ENCODE results near the gene BTN3A1. TPM values are rescaled to one million over a fixed set of nuclear protein-coding genes. Genes with fewer than 3 reads are reported as not detected.
A peak's percentile ranks its signal among the peaks of the same experiment; 100 is the strongest.
"Not testable (repeated sequence)": the region's sequence is repeated elsewhere in the genome, so short reads cannot be mapped to it uniquely, and the experiment has no call there.

The BTN3A1 gene
- 16.7 and 26.2 TPM in 2 replicates for total RNA-seq (2014; rRNA removed; shearing (Covaris generic))

- DNase-seq (ENCODE audit: low read depth in 1 of 2, low spot score in 2 of 2): peak; percentile 79 to 93
- no peaks in the 10 kb centered on the region for H3K27me3 ChIP-seq (replicated peaks)
- H3K4me3 ChIP-seq: peak within 1 kb of the TSS; percentile 49
- H3K4me1 ChIP-seq (replicated peaks): peaks cover 10% of the 10 kb centered on the region; the same call in 1 of the 2 replicates
- no peaks in the 10 kb centered on the region for H3K36me3 ChIP-seq
- H3K9me3 ChIP-seq (replicated peaks): no peaks in the 10 kb centered on the region
- H3K27ac ChIP-seq: peak within 1 kb of the TSS; percentile 86
Measured at GRCh38 chr6:26401987-26402658, at the start of gene BTN3A1. Gene BTN3A1 (plus strand): TSS chr6:26402275. CDS start chr6:26405564, 3,289 bp downstream.

- no peak for DNase-seq (ENCODE audit: low read depth in 1 of 2, low spot score in 2 of 2)
- Histone ChIP-seq H3K27ac (peak overlapping the region; percentile 97), H3K9me3 (replicated peaks) (no peaks in the 10 kb centered on the region; the same call in 1 of the 2 replicates), H3K4me1 (replicated peaks) (peaks cover 29% of the 10 kb centered on the region), H3K27me3 (replicated peaks) (no peaks in the 10 kb centered on the region), H3K36me3 (no peaks in the 10 kb centered on the region), H3K4me3 (no peak overlapping the region)
Measured at GRCh38 chr6:26352315-26352714, 49.8 kb upstream of the BTN3A1 start.

- Histone ChIP-seq H3K27me3 (replicated peaks) (no peaks in the 10 kb centered on the region), H3K36me3 (no peaks in the 10 kb centered on the region), H3K4me1 (replicated peaks) (peaks cover 29% of the 10 kb centered on the region), H3K9me3 (replicated peaks) (no peaks in the 10 kb centered on the region; the same call in 1 of the 2 replicates), H3K4me3 (no peak overlapping the region), H3K27ac (no peak overlapping the region)
- DNase-seq (ENCODE audit: low read depth in 1 of 2, low spot score in 2 of 2): no peak
Measured at GRCh38 chr6:26354162-26354561, 47.9 kb upstream of the BTN3A1 start.

GRCh38 chr6:26355366-26355765, 46.7 kb upstream of the BTN3A1 start:
- no peaks in the 10 kb centered on the region; the same call in 1 of the 2 replicates for H3K9me3 ChIP-seq (replicated peaks)
- H3K4me1 ChIP-seq (replicated peaks): peaks cover 23% of the 10 kb centered on the region
- no peaks in the 10 kb centered on the region for H3K27me3 ChIP-seq (replicated peaks)
- no peak for DNase-seq (ENCODE audit: low read depth in 1 of 2, low spot score in 2 of 2)
- no peak overlapping the region for H3K4me3 ChIP-seq
- H3K27ac ChIP-seq: no peak overlapping the region
- H3K36me3 ChIP-seq: no peaks in the 10 kb centered on the region

GRCh38 chr6:26357543-26357942, 44.5 kb upstream of the BTN3A1 start:
- not testable (repeated sequence) for H3K27ac ChIP-seq; H3K9me3 ChIP-seq (replicated peaks); DNase-seq (ENCODE audit: low read depth in 1 of 2, low spot score in 2 of 2); H3K4me1 ChIP-seq (replicated peaks); H3K4me3 ChIP-seq; H3K27me3 ChIP-seq (replicated peaks); H3K36me3 ChIP-seq

GRCh38 chr6:26358511-26358981, 43.5 kb upstream of the BTN3A1 start:
- Histone ChIP-seq H3K27me3 (replicated peaks) (no peaks in the 10 kb centered on the region), H3K4me3 (no peak overlapping the region), H3K27ac (no peak overlapping the region), H3K36me3 (no peaks in the 10 kb centered on the region), H3K4me1 (replicated peaks) (no peaks in the 10 kb centered on the region), H3K9me3 (replicated peaks) (no peaks in the 10 kb centered on the region)
- DNase-seq (ENCODE audit: low read depth in 1 of 2, low spot score in 2 of 2): no peak

- no peak overlapping the region for H3K4me3 ChIP-seq
- H3K9me3 ChIP-seq (replicated peaks): no peaks in the 10 kb centered on the region
- no peaks in the 10 kb centered on the region for H3K36me3 ChIP-seq
- H3K27ac ChIP-seq: no peak overlapping the region
- DNase-seq (ENCODE audit: low read depth in 1 of 2, low spot score in 2 of 2): no peak
- peaks cover 9% of the 10 kb centered on the region for H3K4me1 ChIP-seq (replicated peaks)
- H3K27me3 ChIP-seq (replicated peaks): no peaks in the 10 kb centered on the region
Measured at GRCh38 chr6:26359765-26360164, 42.3 kb upstream of the BTN3A1 start.

GRCh38 chr6:26360451-26361416, 41.3 kb upstream of the BTN3A1 start:
- H3K27ac ChIP-seq: no peak overlapping the region
- H3K36me3 ChIP-seq: no peaks in the 10 kb centered on the region
- no peaks in the 10 kb centered on the region for H3K27me3 ChIP-seq (replicated peaks)
- no peak overlapping the region for H3K4me3 ChIP-seq
- no peaks in the 10 kb centered on the region for H3K9me3 ChIP-seq (replicated peaks)
- DNase-seq (ENCODE audit: low read depth in 1 of 2, low spot score in 2 of 2): no peak
- peaks cover 9% of the 10 kb centered on the region for H3K4me1 ChIP-seq (replicated peaks)

GRCh38 chr6:26361544-26361943, 40.5 kb upstream of the BTN3A1 start:
- H3K4me3 ChIP-seq: no peak overlapping the region
- DNase-seq (ENCODE audit: low read depth in 1 of 2, low spot score in 2 of 2): no peak
- no peaks in the 10 kb centered on the region for H3K27me3 ChIP-seq (replicated peaks)
- H3K9me3 ChIP-seq (replicated peaks): no peaks in the 10 kb centered on the region
- H3K4me1 ChIP-seq (replicated peaks): peaks cover 15% of the 10 kb centered on the region
- H3K27ac ChIP-seq: no peak overlapping the region
- no peaks in the 10 kb centered on the region for H3K36me3 ChIP-seq

- Histone ChIP-seq H3K27me3 (replicated peaks) (no peaks in the 10 kb centered on the region), H3K27ac (no peak overlapping the region), H3K9me3 (replicated peaks) (no peaks in the 10 kb centered on the region), H3K4me1 (replicated peaks) (peaks cover 20% of the 10 kb centered on the region), H3K36me3 (peaks cover 3% of the 10 kb centered on the region; the same call in 1 of the 2 replicates), H3K4me3 (no peak overlapping the region)
- no peak for DNase-seq (ENCODE audit: low read depth in 1 of 2, low spot score in 2 of 2)
Measured at GRCh38 chr6:26362093-26362835, 39.8 kb upstream of the BTN3A1 start.

GRCh38 chr6:26362836-26363220, 39.2 kb upstream of the BTN3A1 start:
- H3K9me3 ChIP-seq (replicated peaks): no peaks in the 10 kb centered on the region
- no peak for DNase-seq (ENCODE audit: low read depth in 1 of 2, low spot score in 2 of 2)
- H3K4me3 ChIP-seq: no peak overlapping the region
- H3K36me3 ChIP-seq: peaks cover 3% of the 10 kb centered on the region; the same call in 1 of the 2 replicates
- H3K4me1 ChIP-seq (replicated peaks): peaks cover 21% of the 10 kb centered on the region
- H3K27ac ChIP-seq: no peak overlapping the region
- no peaks in the 10 kb centered on the region for H3K27me3 ChIP-seq (replicated peaks)

GRCh38 chr6:26363882-26364701, 38.0 kb upstream of the BTN3A1 start:
- H3K9me3 ChIP-seq (replicated peaks): no peaks in the 10 kb centered on the region
- no peaks in the 10 kb centered on the region for H3K27me3 ChIP-seq (replicated peaks)
- DNase-seq (ENCODE audit: low read depth in 1 of 2, low spot score in 2 of 2): peak in 1 of 2 experiments; percentile 62
- H3K27ac ChIP-seq: peak overlapping the region; percentile 95
- peaks cover 21% of the 10 kb centered on the region for H3K4me1 ChIP-seq (replicated peaks)
- peak overlapping the region; percentile 50 for H3K4me3 ChIP-seq
- peaks cover 5% of the 10 kb centered on the region; the same call in 1 of the 2 replicates for H3K36me3 ChIP-seq

- no peak for DNase-seq (ENCODE audit: low read depth in 1 of 2, low spot score in 2 of 2)
- H3K4me1 ChIP-seq (replicated peaks): peaks cover 21% of the 10 kb centered on the region
- H3K27ac ChIP-seq: peak overlapping the region; percentile 95
- peak overlapping the region; percentile 50 for H3K4me3 ChIP-seq
- no peaks in the 10 kb centered on the region for H3K9me3 ChIP-seq (replicated peaks)
- H3K36me3 ChIP-seq: peaks cover 12% of the 10 kb centered on the region; the same call in 1 of the 2 replicates
- H3K27me3 ChIP-seq (replicated peaks): no peaks in the 10 kb centered on the region
Measured at GRCh38 chr6:26365633-26365995, 36.5 kb upstream of the BTN3A1 start.
